GM12878 (cell line): ENCODE data around the gene SF3A1. TPM values are rescaled to one million over a fixed set of nuclear protein-coding genes. Genes with fewer than 3 reads are reported as not detected.

Experiments
- ATAC-seq: fragments of 200-7000 bp; cut with Tn5 transposase; 3 replicates; pipeline ENCODE4 v1.9.1; 2020; ENCODE audit warnings: mild to moderate bottlenecking, moderate library complexity
- BruUV-seq: library from RNA; stranded (reverse); fragments of 400-500 nt; replicated peaks from 2 replicates; lab custom pipeline; 2021; lab: Mats Ljungman, UMichigan
- CTCF ChIA-PET: fragments of 300-600 bp; sonication (Branson Sonifier 250); formaldehyde crosslinking; extraction: SDS; loops from one replicate; lab custom pipeline; 2021; ENCODE audit warnings: inconsistent platforms; lab: Yijun Ruan, JAX
- POLR2A ChIA-PET: fragments of 350-600 bp; formaldehyde crosslinking; extraction: SDS; loops from one replicate; lab custom pipeline; 2021; ENCODE audit warnings: inconsistent platforms; lab: Charles Lee
- RAD21 ChIA-PET: fragments of 300-600 bp; sonication (Branson Sonifier 250); formaldehyde crosslinking; loops from one replicate; lab custom pipeline; 2023; ENCODE audit warnings: antibody characterized with exemption; ENCODE audit not compliant: unreplicated experiment; lab: Charles Lee
- SMC1A ChIA-PET: fragments of 300-600 bp; sonication (Branson Sonifier 250); formaldehyde crosslinking; loops from one replicate; lab custom pipeline; 2023; ENCODE audit not compliant: unreplicated experiment, uncharacterized antibody; lab: Charles Lee
- DNase-seq: peaks from one replicate; pipeline ENCODE4 v3.0.0-alpha.2; 2011; ENCODE audit warnings: low read depth, low spot score
- FAIRE-seq: peaks from 3 replicates; lab custom pipeline; 2011; peaks lifted over from hg19 to GRCh38; lab: Jason Lieb, UNC
- H2AFZ ChIP-seq: 2 replicates; pipeline ENCODE4 v1.6.0; 2011; ENCODE audit warnings: low read depth, low read length, control low read depth; ENCODE audit not compliant: control insufficient read depth
- H3K27ac ChIP-seq: 2 replicates; pipeline ENCODE4 v1.5.1; 2011; ENCODE audit warnings: control low read depth; ENCODE audit not compliant: control insufficient read depth, insufficient read depth
- H3K27me3 ChIP-seq, 2 experiments: replicated peaks in 1 of 2; 2 replicates each; pipeline versions ENCODE4 v1.6.0 to v1.6.1; 2011; ENCODE audit warnings: low read length in 1 of 2; ENCODE audit not compliant: control insufficient read depth in 2 of 2, insufficient read depth in 2 of 2
- H3K36me3 ChIP-seq, 2 experiments: 2 replicates each; pipeline ENCODE4 v1.5.1; 2011; ENCODE audit warnings: low read length in 1 of 2; ENCODE audit not compliant: control insufficient read depth in 2 of 2, insufficient read depth in 2 of 2
- H3K4me1 ChIP-seq: 2 replicates; pipeline ENCODE4 v1.6.1; 2011; ENCODE audit warnings: mild to moderate bottlenecking, low read length, moderate library complexity, mixed read lengths; ENCODE audit not compliant: control insufficient read depth, insufficient read depth
- H3K4me2 ChIP-seq: 2 replicates; pipeline ENCODE4 v1.6.0; 2011; ENCODE audit warnings: control low read depth; ENCODE audit not compliant: control insufficient read depth, insufficient read depth
- H3K4me3 ChIP-seq: fragments of 200-600 bp; sonication (generic); 2 replicates; pipeline ENCODE4 v1.5.1; 2016
- H3K79me2 ChIP-seq: 2 replicates; pipeline ENCODE4 v1.6.0; 2011; ENCODE audit warnings: low read length; ENCODE audit not compliant: control insufficient read depth, insufficient read depth
- H3K9ac ChIP-seq: 2 replicates; pipeline ENCODE4 v1.8.0; 2011; ENCODE audit warnings: low read length, control low read depth, mixed read lengths; ENCODE audit not compliant: control insufficient read depth, insufficient read depth
- H3K9me3 ChIP-seq: replicated peaks from 3 replicates; pipeline ENCODE4 v1.5.1; 2011; ENCODE audit warnings: mild to moderate bottlenecking, low read length; ENCODE audit not compliant: control insufficient read depth, insufficient read depth
- H4K20me1 ChIP-seq: 2 replicates; pipeline ENCODE4 v1.6.0; 2011; ENCODE audit not compliant: control insufficient read depth, insufficient read depth
- BHLHE40 ChIP-seq, 2 experiments: fragments of 450-650 bp in 1 of 2; IDR thresholded peaks; 2 replicates each; pipeline ENCODE4 v1.6.1; 2011 to 2017; ENCODE audit warnings: low read depth in 2 of 2, borderline replicate concordance in 1 of 2, improper control_type of control experiment in 1 of 2, low read length in 1 of 2, mild to moderate bottlenecking in 1 of 2
- CBFB ChIP-seq: IDR thresholded peaks from 2 replicates; pipeline ENCODE4 v1.6.1; 2016; ENCODE audit warnings: antibody characterized with exemption, low read depth
- CEBPB ChIP-seq, 2 experiments: fragments of 150-350 bp in 1 of 2; IDR thresholded peaks; 2 replicates each; pipeline ENCODE4 v1.6.1; 2012 to 2014; ENCODE audit warnings: low read depth in 2 of 2, low read length in 2 of 2, borderline replicate concordance in 1 of 2, inconsistent platforms in 1 of 2
- CEBPZ ChIP-seq: fragments of 150-350 bp; IDR thresholded peaks from 2 replicates; pipeline ENCODE4 v1.6.1; 2016; ENCODE audit warnings: low read depth, low read length
- CHD2 ChIP-seq: IDR thresholded peaks from 2 replicates; pipeline ENCODE4 v1.6.1; 2011; ENCODE audit warnings: low read depth, low read length, improper control_type of control experiment, borderline replicate concordance
- FOXM1 ChIP-seq: IDR thresholded peaks from 2 replicates; pipeline ENCODE4 v1.6.1; 2012; ENCODE audit warnings: low read depth, mild to moderate bottlenecking, inconsistent platforms, low read length, moderate library complexity
- NR2F1 ChIP-seq: fragments of 450-650 bp; conservative IDR thresholded peaks from 2 replicates; pipeline ENCODE4 v1.6.1; 2017; ENCODE audit warnings: mild to moderate bottlenecking
- POLR2A ChIP-seq: IDR thresholded peaks from 2 replicates; pipeline ENCODE4 v1.6.1; 2011; ENCODE audit warnings: low read depth, mild to moderate bottlenecking, low read length
- SMAD1 ChIP-seq: fragments of 450-650 bp; IDR thresholded peaks from 2 replicates; pipeline ENCODE4 v1.6.1; 2018; ENCODE audit warnings: mild to moderate bottlenecking, low read depth; ENCODE audit not compliant: partially characterized antibody
- SPI1 ChIP-seq: IDR thresholded peaks from 2 replicates; pipeline ENCODE4 v1.6.1; 2011; ENCODE audit warnings: low read depth, mild to moderate bottlenecking, low read length, moderate library complexity, borderline replicate concordance; ENCODE audit not compliant: insufficient read depth
- TCF3 ChIP-seq: IDR thresholded peaks from 2 replicates; pipeline ENCODE4 v1.6.1; 2012; ENCODE audit warnings: low read depth, mild to moderate bottlenecking, low read length, borderline replicate concordance; ENCODE audit not compliant: insufficient read depth
- ZNF217 ChIP-seq: fragments of 450-650 bp; IDR thresholded peaks from 2 replicates; pipeline ENCODE4 v1.6.1; 2017; ENCODE audit warnings: antibody characterized with exemption, mild to moderate bottlenecking
- WGBS: methylation state at CpG from one replicate; pipeline ENCODE4 v1.1.6; 2016; ENCODE audit warnings: low lambda C conversion rate; ENCODE audit not compliant: insufficient replicate concordance, insufficient coverage; ENCODE audit errors: missing lambda C conversion rate; 5-methylcytosine and 5-hydroxymethylcytosine counted together
- in situ Hi-C: fragments of 300-500 bp; cut with MboI; formaldehyde crosslinking; loops from 9 replicates; pipeline ENCODE4 v1.14.3; 2018; ENCODE audit warnings: mixed read lengths
- intact Hi-C: fragments of 100-400 bp; cut with micrococcal nuclease; formaldehyde crosslinking; loops from one replicate; pipeline ENCODE4 v1.14.2; 2022; ENCODE audit not compliant: unreplicated experiment
- polyA plus RNA-seq, 11 experiments: library from polyadenylated mRNA; depleted of rRNA in 4 of 11; unstranded in 6 of 11; stranded (reverse) in 5 of 11; fragments of >200 nt; fragmentation: Nextera tagmentation in 4 of 11; fragmentation: Illumina TruSeq in 1 of 11; extraction: Ambion mirVana in 4 of 11; extraction: Trizol in 1 of 11; gene quantifications; 1 replicate in 1 of 11; 2 replicates in 10 of 11; pipeline versions ENCODE4 v1.2.1 to v1.2.3, GENCODE V29; 2011 to 2016; ENCODE audit warnings: inconsistent platforms in 2 of 11, missing spikeins in 2 of 11, low read depth in 1 of 11
- total RNA-seq, 4 experiments: library from RNA; depleted of rRNA in 3 of 4; stranded (reverse); fragments of >200 nt in 3 of 4; fragmentation: Illumina TruSeq in 1 of 4; extraction: Trizol in 1 of 4; gene quantifications; 2 replicates each; pipeline versions ENCODE4 v1.2.1 to v1.2.3, GENCODE V29; 2013 to 2021
- TF ChIP-seq, protein P1 (sequence below): IDR thresholded peaks from 2 replicates; pipeline ENCODE4 v1.6.1; 2012; ENCODE audit warnings: mild to moderate bottlenecking, low read depth, low read length

The SF3A1 gene
- total and polyA plus RNA-seq, 10 of the 15 experiments (the other 5 are each of a cell fraction or from before 2014, with no cell fraction given) = 10.4 to 239 (median 46.0) TPM

- TF ChIP-seq ZNF217 = no peak
Observed at GRCh38 chr22:30289980-30290313, 66.7 kb downstream of the SF3A1 start (continued).

GRCh38 chr22:30289141-30289979 lies 67.3 kb downstream of the SF3A1 start, which contains the start of gene CASTOR1:
TSS of gene CASTOR1 (minus strand) at chr22:30289505. CDS start at chr22:30289497, 8 bp downstream.
- Histone ChIP-seq H3K4me3 (peak within 1 kb of the TSS; percentile 74), H3K79me2 (no peaks in the 10 kb centered on the region), H3K36me3 (peaks cover 0 to 17% of the 10 kb centered on the region in 2 experiments; a peak in 2 of 4 replicates), H4K20me1 (no peaks in the 10 kb centered on the region), H3K9ac (peak within 1 kb of the TSS; percentile 68), H3K4me2 (peak within 1 kb of the TSS; percentile 94), H3K27me3 (no peaks in the 10 kb centered on the region), H3K4me1 (peaks cover 25% of the 10 kb centered on the region), H3K27ac (peak within 1 kb of the TSS; percentile 55), H2AFZ (peak within 1 kb of the TSS; percentile 74), H3K9me3 (no peaks in the 10 kb centered on the region)
- DNase-seq = no peak
- CTCF ChIA-PET = interaction anchor here (1.0 to 10.5 kb wide), 23 partner anchors 9 to 317 kb away, joined by 3 to 436 read pairs (median 12); partner anchors contain the start of genes CCDC157, MTFP1, RNF215 and SEC14L2
- RAD21 ChIA-PET = interaction anchor here (0.9 to 6.2 kb wide), 19 partner anchors 12 to 197 kb away, joined by 3 to 277 read pairs (median 11); partner anchors contain the start of genes CCDC157, MTFP1, RNF215 and SF3A1
- intact Hi-C loops = loop anchor here (2.0 to 10.0 kb wide), 5 partner anchors 17 to 195 kb away; partner anchors contain the start of genes CCDC157, SF3A1 and TBC1D10A
- in situ Hi-C loops = loop anchor here (5.0 kb wide), 1 partner anchor 98 kb away; the partner anchor contains the start of gene RNF215
- SMC1A ChIA-PET = interaction anchor here (0.6 to 7.9 kb wide), 16 partner anchors 9 to 314 kb away, joined by 3 to 201 read pairs (median 6); partner anchors contain the start of genes CCDC157, RNF215, SF3A1 and TBC1D10A
- peak; percentile 72 for FAIRE-seq
- peak; percentile 83 for ATAC-seq
- POLR2A ChIA-PET = interaction anchor here (1.0 to 4.2 kb wide), 11 partner anchors 14 to 136 kb away, joined by 3 to 28 read pairs (median 4); partner anchors contain the start of genes MTFP1, RNF215, SF3A1 and TBC1D10A
- BruUV-seq = no TSS peak
- WGBS = under 1% methylated on average over 76 of the region's 85 CpGs
- TF ChIP-seq CHD2 = peak; percentile 50; the same call in 1 of the 2 replicates
- 0 out of 2 replicates have a peak, but pooled peaks have one; percentile 26 for TF ChIP-seq NR2F1
- TF ChIP-seq CBFB = no peak
- TF ChIP-seq SPI1 = no peak
- TF ChIP-seq TCF3 = peak; percentile 21; the same call in 1 of the 2 replicates
- TF ChIP-seq SMAD1 = no peak
- TF ChIP-seq POLR2A = no peak; the same call in none of the 2 replicates
- TF ChIP-seq CEBPZ = no peak
- TF ChIP-seq, protein P1, sequence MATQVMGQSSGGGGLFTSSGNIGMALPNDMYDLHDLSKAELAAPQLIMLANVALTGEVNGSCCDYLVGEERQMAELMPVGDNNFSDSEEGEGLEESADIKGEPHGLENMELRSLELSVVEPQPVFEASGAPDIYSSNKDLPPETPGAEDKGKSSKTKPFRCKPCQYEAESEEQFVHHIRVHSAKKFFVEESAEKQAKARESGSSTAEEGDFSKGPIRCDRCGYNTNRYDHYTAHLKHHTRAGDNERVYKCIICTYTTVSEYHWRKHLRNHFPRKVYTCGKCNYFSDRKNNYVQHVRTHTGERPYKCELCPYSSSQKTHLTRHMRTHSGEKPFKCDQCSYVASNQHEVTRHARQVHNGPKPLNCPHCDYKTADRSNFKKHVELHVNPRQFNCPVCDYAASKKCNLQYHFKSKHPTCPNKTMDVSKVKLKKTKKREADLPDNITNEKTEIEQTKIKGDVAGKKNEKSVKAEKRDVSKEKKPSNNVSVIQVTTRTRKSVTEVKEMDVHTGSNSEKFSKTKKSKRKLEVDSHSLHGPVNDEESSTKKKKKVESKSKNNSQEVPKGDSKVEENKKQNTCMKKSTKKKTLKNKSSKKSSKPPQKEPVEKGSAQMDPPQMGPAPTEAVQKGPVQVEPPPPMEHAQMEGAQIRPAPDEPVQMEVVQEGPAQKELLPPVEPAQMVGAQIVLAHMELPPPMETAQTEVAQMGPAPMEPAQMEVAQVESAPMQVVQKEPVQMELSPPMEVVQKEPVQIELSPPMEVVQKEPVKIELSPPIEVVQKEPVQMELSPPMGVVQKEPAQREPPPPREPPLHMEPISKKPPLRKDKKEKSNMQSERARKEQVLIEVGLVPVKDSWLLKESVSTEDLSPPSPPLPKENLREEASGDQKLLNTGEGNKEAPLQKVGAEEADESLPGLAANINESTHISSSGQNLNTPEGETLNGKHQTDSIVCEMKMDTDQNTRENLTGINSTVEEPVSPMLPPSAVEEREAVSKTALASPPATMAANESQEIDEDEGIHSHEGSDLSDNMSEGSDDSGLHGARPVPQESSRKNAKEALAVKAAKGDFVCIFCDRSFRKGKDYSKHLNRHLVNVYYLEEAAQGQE = no peak
- no peak for TF ChIP-seq FOXM1
- peak in 1 of 2 experiments; percentile 67; a peak in 1 of 4 replicates for TF ChIP-seq BHLHE40 (IDR thresholded peaks at IDR 0.05; ENCODE audit: borderline replicate concordance in 1 of 2, low read depth in 2 of 2, low read length in 1 of 2)
- TF ChIP-seq CEBPB (IDR thresholded peaks at IDR 0.05; ENCODE audit: borderline replicate concordance in 1 of 2, low read depth in 2 of 2, low read length in 2 of 2) = no peak
